ENCODE data around the gene ATF1. TPM values are rescaled to one million over a fixed set of nuclear protein-coding genes. Genes with fewer than 3 reads are reported as not detected.

Gene ATF1
- total and polyA plus RNA-seq, 2 of the 8 experiments (the other 6 are each of a cell fraction or from before 2014, with no cell fraction given) = 23.2 to 41.8 TPM

GRCh38 chr12:50775251-50775650 lies 11.3 kb downstream of the ATF1 start (continued):
- no peak for TF ChIP-seq CHD7 (IDR thresholded peaks at IDR 0.05; ENCODE audit: insufficient replicate concordance, low read length)
- no peak for TF ChIP-seq JUN (IDR thresholded peaks at IDR 0.05; ENCODE audit: low read depth, low read length)
- TF ChIP-seq SIRT6 (IDR thresholded peaks at IDR 0.05; ENCODE audit: low read length) = no peak
- no peak for TF ChIP-seq MAX (IDR thresholded peaks at IDR 0.05)
- no peak for TF ChIP-seq RNF2 (IDR thresholded peaks at IDR 0.05; ENCODE audit: borderline replicate concordance, low read depth, low read length, missing control alignments, poor library complexity, severe bottlenecking)
- TF ChIP-seq TAF7 (optimal IDR thresholded peaks at IDR 0.05; ENCODE audit: borderline replicate concordance, low read depth, low read length) = no peak
- no peak for TF ChIP-seq HDAC2 (IDR thresholded peaks at IDR 0.05; ENCODE audit: borderline replicate concordance in 1 of 2, low read depth in 2 of 2, low read length in 2 of 2)
- TF ChIP-seq SIN3A (conservative IDR thresholded peaks at IDR 0.05 in 1 of 2, IDR thresholded peaks at IDR 0.05 in 1 of 2; ENCODE audit: low read depth in 1 of 2, low read length in 2 of 2) = no peak
- no peak for TF ChIP-seq SRF (IDR thresholded peaks at IDR 0.05; ENCODE audit: low read depth, low read length)
- no peak for TF ChIP-seq TCF12 (IDR thresholded peaks at IDR 0.05; ENCODE audit: low read depth, low read length)
- TF ChIP-seq POLR2AphosphoS5 (IDR thresholded peaks at IDR 0.05; ENCODE audit: low read depth, low read length) = no peak
